ENCODE results near the gene CD247. TPM values are rescaled to one million over a fixed set of nuclear protein-coding genes. Genes with fewer than 3 reads are reported as not detected.

Gene CD247
- total and polyA plus RNA-seq, 9 of the 15 experiments (the other 6 are each of a cell fraction or from before 2014, with no cell fraction given), result 0.08 to 0.42 (median 0.28) TPM; not detected in 5

DNA sequence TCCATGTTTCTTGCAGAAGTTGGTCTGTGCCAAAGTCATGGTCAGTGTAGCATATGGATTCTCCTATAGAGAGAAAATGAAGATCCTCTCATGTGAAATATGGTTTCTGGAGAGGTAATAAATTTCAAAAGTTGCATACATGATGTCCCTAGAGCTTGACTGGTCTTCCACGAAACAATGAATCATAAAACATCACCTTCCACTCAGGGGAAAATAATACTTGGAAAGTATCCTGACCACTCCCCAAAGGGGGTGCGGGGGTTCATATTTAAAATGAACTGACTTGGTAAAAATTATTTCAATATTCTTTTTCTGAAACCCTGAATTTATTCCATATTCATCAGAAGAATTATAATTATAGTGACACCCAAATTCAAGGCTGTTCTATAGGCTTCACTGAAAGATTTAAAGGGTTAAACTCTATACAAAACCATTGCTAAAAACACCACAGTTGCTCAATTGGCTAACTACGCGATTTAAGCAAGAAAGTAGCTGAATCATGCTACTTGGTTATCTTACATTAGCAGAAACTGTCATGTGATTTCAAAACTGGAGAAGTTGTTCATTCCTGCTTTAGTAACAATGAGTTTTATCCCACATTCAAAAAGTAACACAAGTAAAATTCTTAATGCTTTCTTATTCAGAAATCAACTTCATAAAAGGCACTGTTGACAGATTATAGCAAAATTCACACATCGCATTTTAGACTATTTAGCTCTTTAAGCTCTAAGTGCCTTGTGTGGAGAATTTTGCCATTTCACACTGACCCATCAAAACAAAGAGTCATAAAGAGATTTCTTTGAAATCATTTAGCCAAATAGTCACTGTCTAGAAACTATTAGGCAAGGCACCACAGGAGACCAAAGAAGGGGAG is 30.0 kb upstream of the CD247 start (continued):
- TF ChIP-seq TSHZ1 (CRISPR knock-in tag; IDR thresholded peaks at IDR 0.05) (no peak), HDAC8 (tag; IDR thresholded peaks at IDR 0.05) (no peak), ZNF274 (IDR thresholded peaks at IDR 0.05; ENCODE audit: borderline replicate concordance, low read depth, low read length) (no peak), BRD9 (IDR thresholded peaks at IDR 0.05; ENCODE audit: low read depth, partially characterized antibody) (no peak), ARID1B (IDR thresholded peaks at IDR 0.05) (peak; percentile 97), ZNF445 (CRISPR knock-in tag; IDR thresholded peaks at IDR 0.05; ENCODE audit: low read depth) (no peak), TBL1XR1 (IDR thresholded peaks at IDR 0.05; ENCODE audit: low read length in 2 of 2) (peak in 1 of 2 experiments; percentile 92; a peak in 2 of 4 replicates), ZC3H11A (IDR thresholded peaks at IDR 0.05; ENCODE audit: low read depth, low read length) (no peak), SMARCA4 (IDR thresholded peaks at IDR 0.05) (peak; percentile 97), ZKSCAN8 (CRISPR knock-in tag; IDR thresholded peaks at IDR 0.05) (peak; percentile 80), RHOXF2B (CRISPR knock-in tag; conservative IDR thresholded peaks at IDR 0.05) (0 out of 2 replicates have a peak, but pooled peaks have one; percentile 61), CBFA2T2 (conservative IDR thresholded peaks at IDR 0.05) (peak; percentile 83), RFX5 (IDR thresholded peaks at IDR 0.05; ENCODE audit: low read depth, low read length) (no peak), KLF1 (tag; IDR thresholded peaks at IDR 0.05) (no peak), MYC (IDR thresholded peaks at IDR 0.05; ENCODE audit: low read depth, low read length) (no peak), MYC (CRISPR knock-in tag; IDR thresholded peaks at IDR 0.05; ENCODE audit: borderline replicate concordance, low read depth) (no peak), ZNF699 (CRISPR knock-in tag; IDR thresholded peaks at IDR 0.05; ENCODE audit: insufficient replicate concordance) (no peak), ZNF77 (CRISPR knock-in tag; IDR thresholded peaks at IDR 0.05) (no peak), NFIC (IDR thresholded peaks at IDR 0.05) (peak; percentile 42)
- TF ChIP-seq, protein P1, sequence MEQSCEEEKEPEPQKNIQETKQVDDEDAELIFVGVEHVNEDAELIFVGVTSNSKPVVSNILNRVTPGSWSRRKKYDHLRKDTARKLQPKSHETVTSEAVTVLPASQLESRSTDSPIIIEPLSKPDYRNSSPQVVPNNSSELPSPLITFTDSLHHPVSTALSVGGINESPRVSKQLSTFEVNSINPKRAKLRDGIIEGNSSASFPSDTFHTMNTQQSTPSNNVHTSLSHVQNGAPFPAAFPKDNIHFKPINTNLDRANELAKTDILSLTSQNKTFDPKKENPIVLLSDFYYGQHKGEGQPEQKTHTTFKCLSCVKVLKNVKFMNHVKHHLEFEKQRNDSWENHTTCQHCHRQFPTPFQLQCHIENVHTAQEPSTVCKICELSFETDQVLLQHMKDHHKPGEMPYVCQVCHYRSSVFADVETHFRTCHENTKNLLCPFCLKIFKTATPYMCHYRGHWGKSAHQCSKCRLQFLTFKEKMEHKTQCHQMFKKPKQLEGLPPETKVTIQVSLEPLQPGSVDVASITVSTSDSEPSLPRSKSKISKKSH (CRISPR knock-in tag; IDR thresholded peaks at IDR 0.05), result no peak
- TF ChIP-seq, protein P2, sequence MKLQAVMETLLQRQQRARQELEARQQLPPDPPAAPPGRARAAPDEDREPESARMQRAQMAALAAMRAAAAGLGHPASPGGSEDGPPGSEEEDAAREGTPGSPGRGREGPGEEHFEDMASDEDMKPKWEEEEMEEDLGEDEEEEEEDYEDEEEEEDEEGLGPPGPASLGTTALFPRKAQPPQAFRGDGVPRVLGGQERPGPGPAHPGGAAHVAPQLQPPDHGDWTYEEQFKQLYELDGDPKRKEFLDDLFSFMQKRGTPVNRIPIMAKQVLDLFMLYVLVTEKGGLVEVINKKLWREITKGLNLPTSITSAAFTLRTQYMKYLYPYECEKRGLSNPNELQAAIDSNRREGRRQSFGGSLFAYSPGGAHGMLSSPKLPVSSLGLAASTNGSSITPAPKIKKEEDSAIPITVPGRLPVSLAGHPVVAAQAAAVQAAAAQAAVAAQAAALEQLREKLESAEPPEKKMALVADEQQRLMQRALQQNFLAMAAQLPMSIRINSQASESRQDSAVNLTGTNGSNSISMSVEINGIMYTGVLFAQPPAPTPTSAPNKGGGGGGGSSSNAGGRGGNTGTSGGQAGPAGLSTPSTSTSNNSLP (IDR thresholded peaks at IDR 0.05; ENCODE audit: borderline replicate concordance, low read depth, low read length), result no peak
